Subcutaneous abdominal adipose tissue (tissue), 5 donors: ENCODE results near the gene ALKBH1.
"Not testable (repeated sequence)": the region's sequence is repeated elsewhere in the genome, so short reads cannot be mapped to it uniquely, and the experiment has no call there.

ENCODE experiments used
- H3K27ac ChIP-seq: one replicate; pipeline ENCODE4 v1.7.0; 2013; ENCODE audit warnings: low read depth, mild to moderate bottlenecking, inconsistent platforms, low read length, moderate library complexity
- H3K27me3 ChIP-seq, 5 donors: one replicate each; pipeline ENCODE4 v1.7.0; 2013; ENCODE audit warnings: low read length in 5 of 5, inconsistent platforms in 1 of 5; ENCODE audit not compliant: control insufficient read depth in 5 of 5, insufficient read depth in 4 of 5
- H3K36me3 ChIP-seq, 5 donors: one replicate each; pipeline ENCODE4 v1.7.0; 2013; ENCODE audit warnings: low read length in 5 of 5; ENCODE audit not compliant: control insufficient read depth in 5 of 5, insufficient read depth in 5 of 5
- H3K4me1 ChIP-seq, 5 donors: one replicate each; pipeline ENCODE4 v1.7.0; 2013; ENCODE audit warnings: low read length in 5 of 5, mild to moderate bottlenecking in 3 of 5, moderate library complexity in 1 of 5; ENCODE audit not compliant: control insufficient read depth in 5 of 5, insufficient read depth in 5 of 5
- H3K4me3 ChIP-seq, 5 donors: one replicate each; pipeline ENCODE4 v1.7.0; 2013; ENCODE audit warnings: low read length in 5 of 5, low read depth in 1 of 5
- H3K9ac ChIP-seq, 5 donors: one replicate each; pipeline ENCODE4 v1.7.0; 2013; ENCODE audit warnings: low read length in 5 of 5, mild to moderate bottlenecking in 4 of 5, moderate library complexity in 3 of 5
- H3K9me3 ChIP-seq, 5 donors: one replicate each; pipeline ENCODE4 v1.7.0; 2013; ENCODE audit warnings: low read length in 5 of 5; ENCODE audit not compliant: control insufficient read depth in 5 of 5
- donor health status: healthy.
- donor health status: healthy.
- donor health status: healthy.
- donor health status: healthy.
- donor health status: healthy.

The ALKBH1 gene

GRCh38 chr14:77635466-77635865 lies 72.4 kb downstream of the ALKBH1 start:
- not testable (repeated sequence) for H3K27me3 ChIP-seq, H3K9ac ChIP-seq, H3K36me3 ChIP-seq, H3K9me3 ChIP-seq, H3K27ac ChIP-seq, H3K4me3 ChIP-seq
- H3K4me1 ChIP-seq: peaks cover 0 to 14% (median 0%) of the 10 kb centered on the region in 5 donors

GRCh38 chr14:77630111-77630510 lies 77.7 kb downstream of the ALKBH1 start:
- no peak overlapping the region for H3K27ac ChIP-seq
- no peak overlapping the region for H3K4me3 ChIP-seq
- H3K4me1 ChIP-seq: no peaks in the 10 kb centered on the region
- no peak overlapping the region for H3K9ac ChIP-seq
- no peaks in the 10 kb centered on the region for H3K36me3 ChIP-seq
- no peaks in the 10 kb centered on the region for H3K27me3 ChIP-seq
- peaks cover 0 to 4% (median 0%) of the 10 kb centered on the region in 5 donors for H3K9me3 ChIP-seq

- no peaks in the 10 kb centered on the region for H3K27me3 ChIP-seq
- no peaks in the 10 kb centered on the region for H3K9me3 ChIP-seq
- no peak overlapping the region for H3K9ac ChIP-seq
- H3K36me3 ChIP-seq: no peaks in the 10 kb centered on the region
- H3K27ac ChIP-seq: no peak overlapping the region
- no peak overlapping the region for H3K4me3 ChIP-seq
- peaks cover 0 to 4% (median 0%) of the 10 kb centered on the region in 5 donors for H3K4me1 ChIP-seq
Observed at GRCh38 chr14:77625360-77625759, 82.5 kb downstream of the ALKBH1 start.

- Histone ChIP-seq H3K4me1 (peaks cover 0 to 4% (median 0%) of the 10 kb centered on the region in 5 donors), H3K27ac (no peak overlapping the region), H3K9ac (no peak overlapping the region), H3K9me3 (no peaks in the 10 kb centered on the region), H3K36me3 (no peaks in the 10 kb centered on the region), H3K4me3 (no peak overlapping the region), H3K27me3 (no peaks in the 10 kb centered on the region)
Observed at GRCh38 chr14:77623201-77623600, 84.6 kb downstream of the ALKBH1 start.
